WTC11 (cell line): Measurements from ENCODE around the gene TMEM187. TPM values are rescaled to one million over a fixed set of nuclear protein-coding genes. Genes with fewer than 3 reads are reported as not detected.

Experiments used
- ATAC-seq: fragments of 200-7000 bp; cut with Tn5 transposase; 2 replicates; pipeline ENCODE4 v1.10.0; 2021; ENCODE audit warnings: mild to moderate bottlenecking, moderate library complexity
- CTCF ChIA-PET: fragments of 300-600 bp; sonication (Branson Sonifier 250); formaldehyde crosslinking; loops from one replicate; lab custom pipeline; 2021; ENCODE audit warnings: antibody characterized with exemption; lab: Charles Lee
- POLR2A ChIA-PET: fragments of 350-600 bp; sonication (Branson Sonifier 250); formaldehyde crosslinking; loops from one replicate; lab custom pipeline; 2021; ENCODE audit warnings: antibody characterized with exemption; lab: Charles Lee
- DNase-seq: peaks from one replicate; pipeline ENCODE4 v3.0.0; 2021; ENCODE audit warnings: low spot score
- H3K27ac Mint-ChIP-seq: 2 replicates; pipeline ENCODE4 v1.8.0; 2021; ENCODE audit warnings: mixed read lengths
- H3K27me3 Mint-ChIP-seq: 2 replicates; pipeline ENCODE4 v1.8.0; 2021; ENCODE audit warnings: low read depth, mild to moderate bottlenecking, moderate library complexity, mixed read lengths
- H3K36me3 Mint-ChIP-seq: 2 replicates; pipeline ENCODE4 v1.8.0; 2021; ENCODE audit warnings: mixed read lengths
- H3K4me1 Mint-ChIP-seq: 2 replicates; pipeline ENCODE4 v1.8.0; 2022; ENCODE audit warnings: mixed read lengths
- H3K4me3 Mint-ChIP-seq: 2 replicates; pipeline ENCODE4 v1.8.0; 2021; ENCODE audit warnings: mild to moderate bottlenecking, moderate library complexity, mixed read lengths
- H3K9me3 Mint-ChIP-seq: 2 replicates; pipeline ENCODE4 v1.8.0; 2021; ENCODE audit warnings: mixed read lengths
- CREB1 ChIP-seq: sonication (generic); formaldehyde crosslinking; IDR thresholded peaks from 2 replicates; pipeline ENCODE4 v1.8.0; 2023; ENCODE audit warnings: mild to moderate bottlenecking, missing genetic modification reagents
- EMX1 ChIP-seq: fragments of 250-450 bp; sonication (Bioruptor Pico); IDR thresholded peaks from 2 replicates; pipeline ENCODE4 v1.8.0; 2021; ENCODE audit warnings: mild to moderate bottlenecking
- NFYB ChIP-seq: sonication (generic); formaldehyde crosslinking; conservative IDR thresholded peaks from 2 replicates; pipeline ENCODE4 v1.8.0; 2022; ENCODE audit warnings: low read depth, missing genetic modification reagents
- NR1H2 ChIP-seq: sonication (generic); formaldehyde crosslinking; IDR thresholded peaks from 2 replicates; pipeline ENCODE4 v1.9.0; 2021; ENCODE audit warnings: mild to moderate bottlenecking, moderate library complexity, missing genetic modification reagents
- RELA ChIP-seq: sonication (generic); formaldehyde crosslinking; IDR thresholded peaks from 2 replicates; pipeline ENCODE4 v1.8.1; 2022; ENCODE audit warnings: missing genetic modification reagents, mild to moderate bottlenecking, borderline replicate concordance
- SP1 ChIP-seq: sonication (generic); formaldehyde crosslinking; conservative IDR thresholded peaks from 2 replicates; pipeline ENCODE4 v1.8.1; 2022; ENCODE audit warnings: missing genetic modification reagents
- TCF7 ChIP-seq: sonication (generic); formaldehyde crosslinking; IDR thresholded peaks from 2 replicates; pipeline ENCODE4 v1.8.0; 2022; ENCODE audit warnings: mild to moderate bottlenecking, low read depth, missing genetic modification reagents, moderate library complexity
- ZNF121 ChIP-seq: sonication (generic); formaldehyde crosslinking; IDR thresholded peaks from 2 replicates; pipeline ENCODE4 v1.8.0; 2023; ENCODE audit warnings: missing genetic modification reagents
- ZNF396 ChIP-seq: fragments of 250-450 bp; sonication (Bioruptor Pico); IDR thresholded peaks from 2 replicates; pipeline ENCODE4 v1.8.0; 2021; ENCODE audit warnings: mild to moderate bottlenecking, moderate library complexity, borderline replicate concordance
- total RNA-seq: library from RNA; stranded (reverse); gene quantifications from 3 replicates; pipeline ENCODE4 v1.2.3, GENCODE V29; 2021
- TF ChIP-seq, protein P1 (sequence below): sonication (generic); formaldehyde crosslinking; IDR thresholded peaks from 2 replicates; pipeline ENCODE4 v1.8.1; 2022; ENCODE audit warnings: low read depth, mild to moderate bottlenecking, moderate library complexity, missing genetic modification reagents, borderline replicate concordance
- TF ChIP-seq, protein P2 (sequence below): fragments of 200-600 bp; IDR thresholded peaks from 2 replicates; pipeline ENCODE4 v1.8.0; 2022; ENCODE audit warnings: antibody characterized with exemption
- TF ChIP-seq, protein P3 (sequence below): sonication (generic); formaldehyde crosslinking; IDR thresholded peaks from 2 replicates; pipeline ENCODE4 v1.8.0; 2023; ENCODE audit warnings: mild to moderate bottlenecking, missing genetic modification reagents
- TF ChIP-seq, protein P4 (sequence below): sonication (generic); formaldehyde crosslinking; conservative IDR thresholded peaks from 2 replicates; pipeline ENCODE4 v1.8.1; 2023; ENCODE audit warnings: mild to moderate bottlenecking, low read depth, missing genetic modification reagents, moderate library complexity
- TF ChIP-seq, protein P5 (sequence below): sonication (generic); formaldehyde crosslinking; IDR thresholded peaks from 2 replicates; pipeline ENCODE4 v1.8.0; 2022; ENCODE audit warnings: mild to moderate bottlenecking, missing genetic modification reagents

The TMEM187 gene
- total RNA-seq, 1 experiment from 2014 or later, result 8.4 TPM

DNA sequence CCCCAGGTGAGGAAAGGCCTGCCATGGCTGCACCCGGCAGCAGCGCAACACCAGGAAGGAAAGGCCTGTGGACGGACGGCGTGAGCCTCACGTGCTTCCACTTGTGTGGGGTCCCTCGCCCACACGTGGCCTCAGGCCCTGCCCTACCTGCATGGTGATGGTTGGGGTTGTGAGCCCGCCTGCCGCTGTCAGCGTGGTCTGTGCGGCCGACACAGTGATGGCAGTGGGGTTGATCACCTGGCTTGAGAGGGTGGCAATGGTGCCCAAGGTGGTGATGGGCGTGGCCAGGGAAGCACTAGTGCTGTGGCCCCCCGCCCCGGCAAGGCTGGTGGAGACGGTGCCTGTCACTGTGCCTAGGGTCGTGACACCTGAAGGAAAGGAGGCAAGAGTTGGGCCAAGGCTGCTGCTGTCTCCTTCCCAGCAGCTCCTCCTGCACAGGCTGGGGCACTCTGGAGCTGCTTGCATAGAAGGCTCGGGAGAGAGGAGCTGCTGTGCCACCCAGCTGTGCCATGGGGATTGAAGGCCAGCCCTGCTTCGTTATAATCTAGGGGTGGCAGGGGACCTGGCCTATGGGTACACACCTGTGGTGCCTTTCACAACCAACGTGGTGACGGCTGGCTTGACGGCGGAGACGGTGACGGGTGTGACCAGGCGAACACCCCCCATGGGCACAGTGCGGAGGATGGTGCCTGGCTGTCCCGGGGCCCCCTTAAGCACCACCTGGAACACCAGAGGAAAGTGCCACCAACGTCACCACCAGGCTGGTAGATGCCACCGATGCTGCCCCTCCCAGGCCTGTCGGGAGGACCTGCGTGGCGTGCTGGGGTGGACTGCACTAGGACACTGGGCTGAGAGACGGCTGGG is 16.3 kb upstream of the TMEM187 start (continued):
- TF ChIP-seq, protein P1, sequence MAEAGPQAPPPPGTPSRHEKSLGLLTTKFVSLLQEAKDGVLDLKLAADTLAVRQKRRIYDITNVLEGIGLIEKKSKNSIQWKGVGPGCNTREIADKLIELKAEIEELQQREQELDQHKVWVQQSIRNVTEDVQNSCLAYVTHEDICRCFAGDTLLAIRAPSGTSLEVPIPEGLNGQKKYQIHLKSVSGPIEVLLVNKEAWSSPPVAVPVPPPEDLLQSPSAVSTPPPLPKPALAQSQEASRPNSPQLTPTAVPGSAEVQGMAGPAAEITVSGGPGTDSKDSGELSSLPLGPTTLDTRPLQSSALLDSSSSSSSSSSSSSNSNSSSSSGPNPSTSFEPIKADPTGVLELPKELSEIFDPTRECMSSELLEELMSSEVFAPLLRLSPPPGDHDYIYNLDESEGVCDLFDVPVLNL (CRISPR knock-in tag), result no peak
- TF ChIP-seq NFYB (CRISPR knock-in tag), result no peak
- TF ChIP-seq TCF7 (CRISPR knock-in tag), result no peak
- TF ChIP-seq ZNF121 (CRISPR knock-in tag), result no peak

DNA sequence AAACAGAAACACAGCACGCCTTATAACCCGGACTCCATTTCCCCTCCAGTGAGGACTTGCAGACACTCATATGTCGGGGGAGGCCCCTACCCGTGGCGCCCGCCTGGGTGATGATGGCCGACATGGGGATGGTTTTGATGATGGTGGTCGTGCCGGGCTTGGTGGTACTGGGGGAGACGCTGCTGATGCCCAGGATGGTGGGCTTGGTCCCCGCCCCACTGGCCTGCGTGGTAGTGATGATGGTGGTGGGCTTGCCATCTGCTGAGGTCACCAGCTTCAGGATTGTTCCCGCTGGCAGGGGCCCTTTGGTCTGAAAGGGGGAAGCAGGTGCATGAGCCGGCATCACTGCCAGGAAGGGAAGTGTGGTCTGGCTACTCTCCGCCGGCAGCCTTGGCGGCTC is 15.3 kb upstream of the TMEM187 start:
- Mint-ChIP-seq H3K27ac (no peak overlapping the region), H3K9me3 (no peaks in the 10 kb centered on the region), H3K4me3 (no peak overlapping the region), H3K27me3 (no peaks in the 10 kb centered on the region), H3K4me1 (no peaks in the 10 kb centered on the region), H3K36me3 (peaks cover 36% of the 10 kb centered on the region)
- no peak for DNase-seq
- ChIA-PET CTCF (no interaction called here), POLR2A (no interaction called here)
- ATAC-seq, result no peak
- no peak for TF ChIP-seq CREB1 (CRISPR knock-in tag)
- TF ChIP-seq ZNF396 (CRISPR knock-in tag), result no peak
- TF ChIP-seq, protein P2, sequence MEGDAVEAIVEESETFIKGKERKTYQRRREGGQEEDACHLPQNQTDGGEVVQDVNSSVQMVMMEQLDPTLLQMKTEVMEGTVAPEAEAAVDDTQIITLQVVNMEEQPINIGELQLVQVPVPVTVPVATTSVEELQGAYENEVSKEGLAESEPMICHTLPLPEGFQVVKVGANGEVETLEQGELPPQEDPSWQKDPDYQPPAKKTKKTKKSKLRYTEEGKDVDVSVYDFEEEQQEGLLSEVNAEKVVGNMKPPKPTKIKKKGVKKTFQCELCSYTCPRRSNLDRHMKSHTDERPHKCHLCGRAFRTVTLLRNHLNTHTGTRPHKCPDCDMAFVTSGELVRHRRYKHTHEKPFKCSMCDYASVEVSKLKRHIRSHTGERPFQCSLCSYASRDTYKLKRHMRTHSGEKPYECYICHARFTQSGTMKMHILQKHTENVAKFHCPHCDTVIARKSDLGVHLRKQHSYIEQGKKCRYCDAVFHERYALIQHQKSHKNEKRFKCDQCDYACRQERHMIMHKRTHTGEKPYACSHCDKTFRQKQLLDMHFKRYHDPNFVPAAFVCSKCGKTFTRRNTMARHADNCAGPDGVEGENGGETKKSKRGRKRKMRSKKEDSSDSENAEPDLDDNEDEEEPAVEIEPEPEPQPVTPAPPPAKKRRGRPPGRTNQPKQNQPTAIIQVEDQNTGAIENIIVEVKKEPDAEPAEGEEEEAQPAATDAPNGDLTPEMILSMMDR, result no peak
- no peak for TF ChIP-seq SP1 (CRISPR knock-in tag)
- TF ChIP-seq NR1H2 (CRISPR knock-in tag), result no peak
- TF ChIP-seq, protein P3, sequence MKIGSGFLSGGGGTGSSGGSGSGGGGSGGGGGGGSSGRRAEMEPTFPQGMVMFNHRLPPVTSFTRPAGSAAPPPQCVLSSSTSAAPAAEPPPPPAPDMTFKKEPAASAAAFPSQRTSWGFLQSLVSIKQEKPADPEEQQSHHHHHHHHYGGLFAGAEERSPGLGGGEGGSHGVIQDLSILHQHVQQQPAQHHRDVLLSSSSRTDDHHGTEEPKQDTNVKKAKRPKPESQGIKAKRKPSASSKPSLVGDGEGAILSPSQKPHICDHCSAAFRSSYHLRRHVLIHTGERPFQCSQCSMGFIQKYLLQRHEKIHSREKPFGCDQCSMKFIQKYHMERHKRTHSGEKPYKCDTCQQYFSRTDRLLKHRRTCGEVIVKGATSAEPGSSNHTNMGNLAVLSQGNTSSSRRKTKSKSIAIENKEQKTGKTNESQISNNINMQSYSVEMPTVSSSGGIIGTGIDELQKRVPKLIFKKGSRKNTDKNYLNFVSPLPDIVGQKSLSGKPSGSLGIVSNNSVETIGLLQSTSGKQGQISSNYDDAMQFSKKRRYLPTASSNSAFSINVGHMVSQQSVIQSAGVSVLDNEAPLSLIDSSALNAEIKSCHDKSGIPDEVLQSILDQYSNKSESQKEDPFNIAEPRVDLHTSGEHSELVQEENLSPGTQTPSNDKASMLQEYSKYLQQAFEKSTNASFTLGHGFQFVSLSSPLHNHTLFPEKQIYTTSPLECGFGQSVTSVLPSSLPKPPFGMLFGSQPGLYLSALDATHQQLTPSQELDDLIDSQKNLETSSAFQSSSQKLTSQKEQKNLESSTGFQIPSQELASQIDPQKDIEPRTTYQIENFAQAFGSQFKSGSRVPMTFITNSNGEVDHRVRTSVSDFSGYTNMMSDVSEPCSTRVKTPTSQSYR (CRISPR knock-in tag), result no peak
- TF ChIP-seq, protein P4, sequence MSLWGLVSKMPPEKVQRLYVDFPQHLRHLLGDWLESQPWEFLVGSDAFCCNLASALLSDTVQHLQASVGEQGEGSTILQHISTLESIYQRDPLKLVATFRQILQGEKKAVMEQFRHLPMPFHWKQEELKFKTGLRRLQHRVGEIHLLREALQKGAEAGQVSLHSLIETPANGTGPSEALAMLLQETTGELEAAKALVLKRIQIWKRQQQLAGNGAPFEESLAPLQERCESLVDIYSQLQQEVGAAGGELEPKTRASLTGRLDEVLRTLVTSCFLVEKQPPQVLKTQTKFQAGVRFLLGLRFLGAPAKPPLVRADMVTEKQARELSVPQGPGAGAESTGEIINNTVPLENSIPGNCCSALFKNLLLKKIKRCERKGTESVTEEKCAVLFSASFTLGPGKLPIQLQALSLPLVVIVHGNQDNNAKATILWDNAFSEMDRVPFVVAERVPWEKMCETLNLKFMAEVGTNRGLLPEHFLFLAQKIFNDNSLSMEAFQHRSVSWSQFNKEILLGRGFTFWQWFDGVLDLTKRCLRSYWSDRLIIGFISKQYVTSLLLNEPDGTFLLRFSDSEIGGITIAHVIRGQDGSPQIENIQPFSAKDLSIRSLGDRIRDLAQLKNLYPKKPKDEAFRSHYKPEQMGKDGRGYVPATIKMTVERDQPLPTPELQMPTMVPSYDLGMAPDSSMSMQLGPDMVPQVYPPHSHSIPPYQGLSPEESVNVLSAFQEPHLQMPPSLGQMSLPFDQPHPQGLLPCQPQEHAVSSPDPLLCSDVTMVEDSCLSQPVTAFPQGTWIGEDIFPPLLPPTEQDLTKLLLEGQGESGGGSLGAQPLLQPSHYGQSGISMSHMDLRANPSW, result no peak
- TF ChIP-seq EMX1, result no peak
- no peak for TF ChIP-seq RELA (CRISPR knock-in tag)
- TF ChIP-seq, protein P5, sequence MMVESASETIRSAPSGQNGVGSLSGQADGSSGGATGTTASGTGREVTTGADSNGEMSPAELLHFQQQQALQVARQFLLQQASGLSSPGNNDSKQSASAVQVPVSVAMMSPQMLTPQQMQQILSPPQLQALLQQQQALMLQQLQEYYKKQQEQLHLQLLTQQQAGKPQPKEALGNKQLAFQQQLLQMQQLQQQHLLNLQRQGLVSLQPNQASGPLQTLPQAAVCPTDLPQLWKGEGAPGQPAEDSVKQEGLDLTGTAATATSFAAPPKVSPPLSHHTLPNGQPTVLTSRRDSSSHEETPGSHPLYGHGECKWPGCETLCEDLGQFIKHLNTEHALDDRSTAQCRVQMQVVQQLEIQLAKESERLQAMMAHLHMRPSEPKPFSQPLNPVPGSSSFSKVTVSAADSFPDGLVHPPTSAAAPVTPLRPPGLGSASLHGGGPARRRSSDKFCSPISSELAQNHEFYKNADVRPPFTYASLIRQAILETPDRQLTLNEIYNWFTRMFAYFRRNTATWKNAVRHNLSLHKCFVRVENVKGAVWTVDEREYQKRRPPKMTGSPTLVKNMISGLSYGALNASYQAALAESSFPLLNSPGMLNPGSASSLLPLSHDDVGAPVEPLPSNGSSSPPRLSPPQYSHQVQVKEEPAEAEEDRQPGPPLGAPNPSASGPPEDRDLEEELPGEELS (CRISPR knock-in tag), result no peak
